Keratinocyte (primary cell): ENCODE measurements around the gene KCNG2. TPM values are rescaled to one million over a fixed set of nuclear protein-coding genes. Genes with fewer than 3 reads are reported as not detected.

Experiments
- DNase-seq: peaks from one replicate; pipeline ENCODE4 v3.0.0-alpha.2; 2011; ENCODE audit warnings: low read depth, missing footprints, low spot score
- FAIRE-seq: peaks from 2 replicates; lab custom pipeline; 2011; peaks lifted over from hg19 to GRCh38; lab: Jason Lieb, UNC
- H2AFZ ChIP-seq: 2 replicates; pipeline ENCODE4 v1.6.0; 2012; ENCODE audit warnings: low read length, control low read depth, inconsistent platforms; ENCODE audit not compliant: control insufficient read depth
- H3K27ac ChIP-seq: 2 replicates; pipeline ENCODE4 v1.5.1; 2011; ENCODE audit warnings: low read length; ENCODE audit not compliant: control insufficient read depth, insufficient read depth
- H3K27me3 ChIP-seq: 3 replicates; pipeline ENCODE4 v1.6.0; 2011; ENCODE audit warnings: low read length; ENCODE audit not compliant: control insufficient read depth, insufficient read depth; ENCODE audit errors: extremely low read depth
- H3K36me3 ChIP-seq, 2 experiments: 2 replicates in 1 of 2; 3 replicates in 1 of 2; pipeline ENCODE4 v1.5.1; 2011; ENCODE audit warnings: low read length in 2 of 2, mild to moderate bottlenecking in 1 of 2; ENCODE audit not compliant: control insufficient read depth in 2 of 2, insufficient read depth in 2 of 2; ENCODE audit errors: extremely low read depth in 1 of 2
- H3K4me1 ChIP-seq: 3 replicates; pipeline ENCODE4 v1.5.1; 2011; ENCODE audit warnings: low read length; ENCODE audit not compliant: control insufficient read depth, insufficient read depth; ENCODE audit errors: extremely low read depth
- H3K4me2 ChIP-seq: 3 replicates; pipeline ENCODE4 v1.6.0; 2011; ENCODE audit warnings: low read depth, low read length; ENCODE audit not compliant: control insufficient read depth, insufficient read depth; ENCODE audit errors: extremely low read depth
- H3K4me3 ChIP-seq, 3 experiments: fragments of 200-600 bp in 1 of 3; sonication (generic) in 1 of 3; 2 replicates in 2 of 3; 3 replicates in 1 of 3; pipeline ENCODE4 v1.5.1; 2011 to 2016; ENCODE audit warnings: low read length in 3 of 3, mild to moderate bottlenecking in 3 of 3, control low read depth in 2 of 3, inconsistent platforms in 1 of 3, low read depth in 1 of 3, mixed read lengths in 1 of 3, mixed run types in 1 of 3, moderate library complexity in 1 of 3; ENCODE audit not compliant: control insufficient read depth in 2 of 3, insufficient read depth in 2 of 3; ENCODE audit errors: extremely low read depth in 1 of 3
- H3K79me2 ChIP-seq: 2 replicates; pipeline ENCODE4 v1.6.0; 2012; ENCODE audit warnings: low read length; ENCODE audit not compliant: control insufficient read depth, insufficient read depth
- H3K9ac ChIP-seq: 3 replicates; pipeline ENCODE4 v1.6.0; 2011; ENCODE audit warnings: low read length; ENCODE audit not compliant: control insufficient read depth, insufficient read depth; ENCODE audit errors: extremely low read depth
- H3K9me1 ChIP-seq: 3 replicates; pipeline ENCODE4 v1.6.0; 2011; ENCODE audit warnings: low read length; ENCODE audit not compliant: control insufficient read depth, insufficient read depth; ENCODE audit errors: extremely low read depth
- H3K9me3 ChIP-seq: 2 replicates; pipeline ENCODE4 v1.5.1; 2012; ENCODE audit warnings: low read depth, low read length; ENCODE audit not compliant: control insufficient read depth
- H4K20me1 ChIP-seq: 3 replicates; pipeline ENCODE4 v1.6.0; 2011; ENCODE audit warnings: low read length; ENCODE audit not compliant: control insufficient read depth, insufficient read depth; ENCODE audit errors: extremely low read depth
- CTCF ChIP-seq, 3 experiments: IDR thresholded peaks in 1 of 3; conservative IDR thresholded peaks in 1 of 3; optimal IDR thresholded peaks in 1 of 3; 2 replicates in 2 of 3; 3 replicates in 1 of 3; pipeline versions ENCODE3 to v1.5.1; 2011; ENCODE audit warnings: low read length in 3 of 3, mild to moderate bottlenecking in 3 of 3, moderate library complexity in 2 of 3, control low read depth in 1 of 3, inconsistent platforms in 1 of 3; ENCODE audit not compliant: insufficient read depth in 2 of 3; ENCODE audit errors: extremely low read depth in 1 of 3
- EZH2 ChIP-seq: IDR thresholded peaks from one replicate; pipeline ENCODE4 v1.6.1; 2012; ENCODE audit warnings: inconsistent platforms, mild to moderate bottlenecking, low read length, moderate library complexity
- dilution Hi-C: fragments of 300-500 bp; cut with MboI; formaldehyde crosslinking; loops from one replicate; pipeline ENCODE4 v1.7.0; 2020; ENCODE audit warnings: low sequenced_read_pairs; ENCODE audit not compliant: extremely low pct_ligation_motif_present
- polyA plus RNA-seq, 5 experiments: library from polyadenylated mRNA; depleted of rRNA in 3 of 5; stranded (reverse) in 3 of 5; stranded (forward) in 1 of 5; unstranded in 1 of 5; fragments of >200 nt; gene quantifications; 1 replicate in 1 of 5; 2 replicates in 3 of 5; 3 replicates in 1 of 5; pipeline versions ENCODE4 v1.2.1 to v1.2.3, GENCODE V29; 2011 to 2012; ENCODE audit warnings: missing spikeins in 2 of 5, low read depth in 1 of 5, low replicate concordance in 1 of 5

Gene KCNG2
- polyA plus RNA-seq, 1 donor (not counting 4 experiments of a cell fraction or from before 2014, with no cell fraction given), result not detected

- dilution Hi-C loops, result no loop called here
- no peaks in the 10 kb centered on the region for H3K9me1 ChIP-seq
- no peak for FAIRE-seq
- no peak overlapping the region for H2AFZ ChIP-seq
- H3K36me3 ChIP-seq, result no peaks in the 10 kb centered on the region
- H3K27ac ChIP-seq, result no peak overlapping the region
- no peak overlapping the region for H3K9ac ChIP-seq
- H3K4me1 ChIP-seq, result no peaks in the 10 kb centered on the region
- H4K20me1 ChIP-seq, result no peaks in the 10 kb centered on the region
- no peak overlapping the region for H3K4me3 ChIP-seq
- no peak overlapping the region for H3K4me2 ChIP-seq
- DNase-seq, result no peak
- H3K27me3 ChIP-seq, result peaks cover 9% of the 10 kb centered on the region
- no peaks in the 10 kb centered on the region for H3K79me2 ChIP-seq
- H3K9me3 ChIP-seq, result no peaks in the 10 kb centered on the region
- no peak for TF ChIP-seq CTCF (optimal IDR thresholded peaks at IDR 0.05 in 1 of 3, IDR thresholded peaks at IDR 0.05 in 1 of 3, conservative IDR thresholded peaks at IDR 0.05 in 1 of 3; ENCODE audit: extremely low read depth in 1 of 3, insufficient read depth in 2 of 3, low read length in 3 of 3)
- TF ChIP-seq EZH2, result no peak
These were observed 24.7 kb upstream of the KCNG2 start for GRCh38 chr18:79772865-79773696.

- DNase-seq, result no peak
- TF ChIP-seq EZH2 (no peak), CTCF (optimal IDR thresholded peaks at IDR 0.05 in 1 of 3, IDR thresholded peaks at IDR 0.05 in 1 of 3, conservative IDR thresholded peaks at IDR 0.05 in 1 of 3; ENCODE audit: extremely low read depth in 1 of 3, insufficient read depth in 2 of 3, low read length in 3 of 3) (no peak)
- peaks cover 18% of the 10 kb centered on the region for H3K27me3 ChIP-seq
These were observed 23.6 kb upstream of the KCNG2 start for GRCh38 chr18:79774111-79774510.

More at GRCh38 chr18:79774111-79774510, 23.6 kb upstream of the KCNG2 start:
- H4K20me1 ChIP-seq, result no peaks in the 10 kb centered on the region
- H3K36me3 ChIP-seq, result no peaks in the 10 kb centered on the region
- no peak for FAIRE-seq
- H3K9ac ChIP-seq, result no peak overlapping the region
- dilution Hi-C loops, result no loop called here
- no peak overlapping the region for H3K4me2 ChIP-seq
- H3K79me2 ChIP-seq, result no peaks in the 10 kb centered on the region
- no peak overlapping the region for H2AFZ ChIP-seq
- no peaks in the 10 kb centered on the region for H3K4me1 ChIP-seq
- no peaks in the 10 kb centered on the region for H3K9me3 ChIP-seq
- no peaks in the 10 kb centered on the region for H3K9me1 ChIP-seq
- H3K4me3 ChIP-seq, result no peak overlapping the region
- H3K27ac ChIP-seq, result no peak overlapping the region
